ENCODE measurements around the gene SLC39A8. TPM values are rescaled to one million over a fixed set of nuclear protein-coding genes. Genes with fewer than 3 reads are reported as not detected.
"Not testable (repeated sequence)": the region's sequence is repeated elsewhere in the genome, so short reads cannot be mapped to it uniquely, and the experiment has no call there.

Gene SLC39A8
- total RNA-seq, 1 experiment from 2014 or later = 15.5 TPM

GRCh38 chr4:102281171-102281839 lies 64.0 kb downstream of the SLC39A8 start:
- TF ChIP-seq CTCF (IDR thresholded peaks at IDR 0.05; ENCODE audit: insufficient read depth in 1 of 2, low read depth in 1 of 2, low read length in 1 of 2, severe bottlenecking in 1 of 2, unreplicated experiment in 1 of 2) = no peak
- Mint-ChIP-seq H3K9me3 (ENCODE audit: unreplicated experiment) (no peaks in the 10 kb centered on the region), H3K27ac (ENCODE audit: unreplicated experiment) (no peak overlapping the region), H3K27me3 (ENCODE audit: insufficient read depth, unreplicated experiment) (no peaks in the 10 kb centered on the region), H3K4me3 (ENCODE audit: unreplicated experiment) (no peak overlapping the region), H3K4me1 (ENCODE audit: low read depth, unreplicated experiment) (no peaks in the 10 kb centered on the region), H3K36me3 (ENCODE audit: insufficient read depth, unreplicated experiment) (peaks cover 5% of the 10 kb centered on the region)
- no peaks in the 10 kb centered on the region for H3K4me1 ChIP-seq
- DNase-seq = no peak
- no peak overlapping the region for H3K4me3 ChIP-seq (ENCODE audit: low read depth, low read length)
- ChIA-PET POLR2A (no interaction called here), CTCF (no interaction called here)
- H3K27me3 ChIP-seq (replicated peaks; ENCODE audit: control insufficient read depth, insufficient read depth, low read length) = no peaks in the 10 kb centered on the region
- intact Hi-C loops (cut with micrococcal nuclease; ENCODE audit: unreplicated experiment) = no loop called here
- no peaks in the 10 kb centered on the region for H3K36me3 ChIP-seq (ENCODE audit: control insufficient read depth, insufficient read depth, low read length)
- no peaks in the 10 kb centered on the region for H3K9me3 ChIP-seq
- BruUV-seq (replicated peaks) = no TSS peak

- H3K27ac Mint-ChIP-seq (ENCODE audit: unreplicated experiment); H3K36me3 Mint-ChIP-seq (ENCODE audit: insufficient read depth, unreplicated experiment): not testable (repeated sequence)
Measured at GRCh38 chr4:102273317-102273716, 72.0 kb downstream of the SLC39A8 start.

DNA sequence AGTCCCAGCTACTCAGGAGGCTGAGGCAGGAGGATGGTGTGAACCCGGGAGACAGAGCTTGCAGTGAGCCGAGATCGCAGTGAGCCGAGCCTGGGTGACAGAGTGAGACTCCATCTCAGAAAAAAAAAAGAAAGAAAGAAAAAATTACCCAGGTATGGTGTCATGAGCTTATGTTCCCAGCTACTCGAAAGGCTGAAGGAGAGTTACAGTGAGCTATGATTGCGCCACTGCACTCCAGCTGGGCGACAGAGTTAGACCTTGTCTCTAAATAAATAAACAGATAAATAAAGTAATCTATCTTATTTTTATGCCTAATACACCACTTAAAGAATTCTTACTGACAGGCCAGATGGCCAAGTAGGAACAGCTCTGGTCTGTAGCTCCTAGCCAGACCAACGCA lies 73.0 kb downstream of the SLC39A8 start:
- no peak for DNase-seq

More at GRCh38 chr4:102273317-102273716, 72.0 kb downstream of the SLC39A8 start:
- DNase-seq; H3K9me3 ChIP-seq; H3K9me3 Mint-ChIP-seq (ENCODE audit: unreplicated experiment); H3K27me3 Mint-ChIP-seq (ENCODE audit: insufficient read depth, unreplicated experiment); H3K4me3 Mint-ChIP-seq (ENCODE audit: unreplicated experiment); intact Hi-C loops (cut with micrococcal nuclease; ENCODE audit: unreplicated experiment); H3K4me1 Mint-ChIP-seq (ENCODE audit: low read depth, unreplicated experiment); H3K27me3 ChIP-seq (replicated peaks; ENCODE audit: control insufficient read depth, insufficient read depth, low read length); H3K4me3 ChIP-seq (ENCODE audit: low read depth, low read length); POLR2A ChIA-PET; H3K4me1 ChIP-seq; BruUV-seq (replicated peaks); H3K36me3 ChIP-seq (ENCODE audit: control insufficient read depth, insufficient read depth, low read length); CTCF ChIA-PET: not testable (repeated sequence)

More for the DNA sequence above, 73.0 kb downstream of the SLC39A8 start:
- H3K27me3 ChIP-seq (replicated peaks; ENCODE audit: control insufficient read depth, insufficient read depth, low read length) = no peaks in the 10 kb centered on the region
- intact Hi-C loops (cut with micrococcal nuclease; ENCODE audit: unreplicated experiment) = no loop called here
- no peak overlapping the region for H3K4me3 ChIP-seq (ENCODE audit: low read depth, low read length)
- no peaks in the 10 kb centered on the region for H3K36me3 ChIP-seq (ENCODE audit: control insufficient read depth, insufficient read depth, low read length)
- Mint-ChIP-seq H3K4me1 (ENCODE audit: low read depth, unreplicated experiment) (no peaks in the 10 kb centered on the region), H3K4me3 (ENCODE audit: unreplicated experiment) (no peak overlapping the region), H3K36me3 (ENCODE audit: insufficient read depth, unreplicated experiment) (no peaks in the 10 kb centered on the region), H3K27ac (ENCODE audit: unreplicated experiment) (no peak overlapping the region), H3K9me3 (ENCODE audit: unreplicated experiment) (no peaks in the 10 kb centered on the region), H3K27me3 (ENCODE audit: insufficient read depth, unreplicated experiment) (no peaks in the 10 kb centered on the region)
- BruUV-seq (replicated peaks) = no TSS peak
- TF ChIP-seq CTCF (IDR thresholded peaks at IDR 0.05; ENCODE audit: insufficient read depth in 1 of 2, low read depth in 1 of 2, low read length in 1 of 2, severe bottlenecking in 1 of 2, unreplicated experiment in 1 of 2) = no peak
- H3K4me1 ChIP-seq = no peaks in the 10 kb centered on the region
- no peaks in the 10 kb centered on the region for H3K9me3 ChIP-seq
- ChIA-PET CTCF (no interaction called here), POLR2A (no interaction called here)

Data from Caco-2 (cell line).